Parathyroid adenoma (tissue), 2 donors: ENCODE data around the gene UBE2D2.

Experiments used
- H2AFZ ChIP-seq: fragments of 300-600 bp; sonication (generic); one replicate; pipeline ENCODE4 v1.7.0; 2017; ENCODE audit warnings: antibody characterized with exemption, mild to moderate bottlenecking
- H3K27ac ChIP-seq: fragments of 300-600 bp; sonication (generic); one replicate; pipeline ENCODE4 v1.7.0; 2017
- H3K27me3 ChIP-seq: fragments of 300-600 bp; sonication (generic); one replicate; pipeline ENCODE4 v1.7.0; 2017; ENCODE audit warnings: low read length; ENCODE audit not compliant: control insufficient read depth, insufficient read depth
- H3K36me3 ChIP-seq: fragments of 300-600 bp; sonication (generic); one replicate; pipeline ENCODE4 v1.7.0; 2017; ENCODE audit warnings: low read length; ENCODE audit not compliant: control insufficient read depth, insufficient read depth
- H3K4me1 ChIP-seq: fragments of 300-600 bp; sonication (generic); one replicate; pipeline ENCODE4 v1.7.0; 2017; ENCODE audit warnings: control low read depth
- H3K4me2 ChIP-seq: fragments of 300-600 bp; sonication (generic); one replicate; pipeline ENCODE4 v1.7.0; 2017; ENCODE audit warnings: low read length
- H3K4me3 ChIP-seq: fragments of 300-600 bp; sonication (generic); one replicate; pipeline ENCODE4 v1.7.0; 2017; ENCODE audit warnings: low read depth, low read length
- H3K79me2 ChIP-seq: fragments of 300-600 bp; sonication (generic); one replicate; pipeline ENCODE4 v1.7.0; 2017; ENCODE audit warnings: control low read depth
- H3K9ac ChIP-seq: fragments of 300-600 bp; sonication (generic); one replicate; pipeline ENCODE4 v1.7.0; 2017; ENCODE audit warnings: mild to moderate bottlenecking
- H3K9me3 ChIP-seq: fragments of 300-600 bp; sonication (generic); one replicate; pipeline ENCODE4 v1.7.0; 2017; ENCODE audit warnings: low read length; ENCODE audit not compliant: control insufficient read depth
- TF ChIP-seq, protein P1 (sequence below): fragments of 300-600 bp; sonication (generic); IDR thresholded peaks from one replicate; pipeline ENCODE4 v1.7.0; 2017; ENCODE audit warnings: antibody characterized with exemption, mild to moderate bottlenecking
- donor health status: primary hyperparathyroidism.

The UBE2D2 gene

GRCh38 chr5:139658928-139659667 lies 98.0 kb downstream of the UBE2D2 start:
- Histone ChIP-seq H2AFZ (peak overlapping the region; percentile 16), H3K27me3 (no peaks in the 10 kb centered on the region), H3K4me1 (peaks cover 86% of the 10 kb centered on the region), H3K4me2 (peak overlapping the region; percentile 66), H3K4me3 (no peak overlapping the region), H3K27ac (peak overlapping the region; percentile 92), H3K36me3 (no peaks in the 10 kb centered on the region), H3K9ac (peak overlapping the region; percentile 23), H3K9me3 (no peaks in the 10 kb centered on the region), H3K79me2 (peaks cover 56% of the 10 kb centered on the region)
- TF ChIP-seq, protein P1, sequence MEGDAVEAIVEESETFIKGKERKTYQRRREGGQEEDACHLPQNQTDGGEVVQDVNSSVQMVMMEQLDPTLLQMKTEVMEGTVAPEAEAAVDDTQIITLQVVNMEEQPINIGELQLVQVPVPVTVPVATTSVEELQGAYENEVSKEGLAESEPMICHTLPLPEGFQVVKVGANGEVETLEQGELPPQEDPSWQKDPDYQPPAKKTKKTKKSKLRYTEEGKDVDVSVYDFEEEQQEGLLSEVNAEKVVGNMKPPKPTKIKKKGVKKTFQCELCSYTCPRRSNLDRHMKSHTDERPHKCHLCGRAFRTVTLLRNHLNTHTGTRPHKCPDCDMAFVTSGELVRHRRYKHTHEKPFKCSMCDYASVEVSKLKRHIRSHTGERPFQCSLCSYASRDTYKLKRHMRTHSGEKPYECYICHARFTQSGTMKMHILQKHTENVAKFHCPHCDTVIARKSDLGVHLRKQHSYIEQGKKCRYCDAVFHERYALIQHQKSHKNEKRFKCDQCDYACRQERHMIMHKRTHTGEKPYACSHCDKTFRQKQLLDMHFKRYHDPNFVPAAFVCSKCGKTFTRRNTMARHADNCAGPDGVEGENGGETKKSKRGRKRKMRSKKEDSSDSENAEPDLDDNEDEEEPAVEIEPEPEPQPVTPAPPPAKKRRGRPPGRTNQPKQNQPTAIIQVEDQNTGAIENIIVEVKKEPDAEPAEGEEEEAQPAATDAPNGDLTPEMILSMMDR: no peak

DNA sequence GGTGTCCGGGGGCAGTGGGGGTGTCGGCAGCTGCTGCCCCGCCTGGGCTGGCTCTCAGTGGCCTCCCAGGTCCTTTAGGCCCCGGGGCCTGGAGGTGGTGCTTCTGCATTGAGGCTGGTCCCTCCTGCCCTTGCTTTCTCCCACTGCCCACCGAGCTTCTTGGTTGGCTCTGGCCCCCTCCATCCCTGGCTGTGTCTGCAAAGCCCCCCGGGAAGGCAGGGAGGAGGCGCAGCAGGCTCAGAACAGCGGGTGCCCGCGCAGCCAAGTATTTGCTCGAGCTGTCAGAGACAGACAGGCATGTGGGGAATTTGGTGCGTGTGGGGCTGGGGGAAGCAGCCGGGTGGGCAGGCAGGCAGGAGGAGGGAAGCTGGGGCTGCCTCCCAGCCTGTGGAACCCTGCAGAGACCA lies 98.6 kb downstream of the UBE2D2 start:
- peak overlapping the region; percentile 92 for H3K27ac ChIP-seq
- H3K4me2 ChIP-seq: peak overlapping the region; percentile 66
- no peaks in the 10 kb centered on the region for H3K36me3 ChIP-seq
- H3K9ac ChIP-seq: peak overlapping the region; percentile 23
- H3K4me3 ChIP-seq: peak overlapping the region; percentile 40
- no peaks in the 10 kb centered on the region for H3K9me3 ChIP-seq
- peaks cover 55% of the 10 kb centered on the region for H3K79me2 ChIP-seq
- peak overlapping the region; percentile 16 for H2AFZ ChIP-seq
- no peaks in the 10 kb centered on the region for H3K27me3 ChIP-seq
- peaks cover 86% of the 10 kb centered on the region for H3K4me1 ChIP-seq
- TF ChIP-seq, protein P1: no peak

DNA sequence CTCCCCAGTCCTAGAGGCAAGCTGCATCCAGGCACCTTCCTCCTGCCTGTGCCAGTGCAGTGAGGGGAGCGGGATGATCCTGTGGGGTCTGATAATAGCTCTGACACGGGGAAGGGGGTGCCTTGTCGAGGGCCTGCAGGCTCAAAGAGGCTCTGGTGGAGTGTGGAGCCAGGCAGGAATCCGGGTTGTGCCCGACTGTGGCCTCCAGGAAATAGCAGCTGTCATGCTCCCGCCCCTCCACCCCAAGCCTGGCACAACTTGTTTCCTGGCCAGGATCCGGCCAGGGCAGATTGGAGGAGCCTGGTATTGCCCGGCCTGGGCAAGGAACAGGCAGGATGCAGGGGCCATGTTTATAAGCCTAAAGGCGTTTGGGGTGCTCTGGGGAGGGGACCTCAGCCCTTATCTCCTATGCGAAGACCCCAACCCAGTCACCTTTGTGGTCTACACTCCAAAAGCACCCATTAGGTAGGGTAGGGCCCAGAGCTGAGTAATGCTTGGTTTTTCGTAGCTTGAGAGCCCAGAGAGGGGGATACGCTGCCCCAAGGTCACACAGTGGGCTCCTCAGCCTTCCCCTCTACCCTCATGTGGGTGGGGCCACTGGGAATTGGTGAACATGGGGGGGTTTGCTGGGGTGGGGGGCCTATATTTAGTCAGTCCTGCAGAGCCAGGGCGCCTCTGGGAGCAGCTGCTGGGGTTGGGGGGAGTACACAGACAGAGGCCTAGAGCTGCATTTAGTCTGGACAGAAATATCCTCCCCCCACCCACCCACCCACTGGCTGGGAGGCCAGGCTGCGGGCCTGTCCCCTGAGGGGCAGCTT lies 99.2 kb downstream of the UBE2D2 start:
- peak overlapping the region; percentile 92 for H3K27ac ChIP-seq
- no peak overlapping the region for H3K9ac ChIP-seq
- H2AFZ ChIP-seq: peak overlapping the region; percentile 16
- peaks cover 87% of the 10 kb centered on the region for H3K4me1 ChIP-seq
- H3K4me2 ChIP-seq: peak overlapping the region; percentile 66
- peaks cover 59% of the 10 kb centered on the region for H3K79me2 ChIP-seq
- peak overlapping the region; percentile 40 for H3K4me3 ChIP-seq
- H3K9me3 ChIP-seq: no peaks in the 10 kb centered on the region
- TF ChIP-seq, protein P1: no peak
- H3K36me3 ChIP-seq: no peaks in the 10 kb centered on the region
- no peaks in the 10 kb centered on the region for H3K27me3 ChIP-seq

DNA sequence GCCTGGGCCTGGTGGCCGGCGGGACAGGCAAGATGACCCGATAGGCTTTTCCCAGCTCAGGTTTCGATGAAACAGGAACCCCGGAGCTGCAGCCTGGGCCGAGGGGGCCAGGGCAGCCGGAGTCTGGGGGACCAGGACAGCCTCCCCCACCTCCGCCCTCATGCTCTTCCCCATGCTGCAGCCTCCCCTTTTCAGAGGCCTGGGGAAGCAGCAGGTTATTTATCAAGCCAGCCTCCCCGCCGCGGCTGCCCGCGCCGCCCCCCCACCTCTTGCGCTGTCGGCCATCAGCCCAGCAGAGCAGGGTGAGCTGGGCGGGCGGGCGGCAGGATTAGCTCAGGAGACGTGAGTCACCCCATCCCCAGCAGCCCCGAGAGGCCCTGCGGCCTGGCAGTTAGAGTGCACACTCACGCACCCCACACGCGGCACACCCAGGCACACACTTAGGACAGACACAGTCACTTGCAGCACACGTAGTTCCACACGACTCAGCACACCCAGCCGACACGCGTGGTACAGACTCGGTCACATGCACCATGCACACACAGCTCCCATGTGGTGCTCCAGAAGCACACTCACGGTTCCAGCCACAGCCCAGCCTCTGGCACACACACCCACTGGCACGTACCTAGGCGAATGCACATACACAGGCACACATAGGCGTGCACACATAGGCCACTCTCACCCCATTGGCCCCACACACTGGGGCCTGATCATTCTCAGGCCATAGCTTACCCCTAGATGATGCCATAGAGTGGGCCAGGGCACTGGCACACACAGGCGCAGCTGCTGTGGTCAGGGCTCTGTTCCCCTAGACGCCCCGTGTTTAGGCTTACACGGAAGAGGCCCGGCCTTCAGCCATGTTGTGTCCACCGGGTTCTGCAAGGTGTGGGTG lies 100.0 kb downstream of the UBE2D2 start:
- Histone ChIP-seq H3K27me3 (no peaks in the 10 kb centered on the region), H3K79me2 (peaks cover 64% of the 10 kb centered on the region), H3K9me3 (no peaks in the 10 kb centered on the region), H3K4me3 (peak overlapping the region; percentile 25), H2AFZ (peak overlapping the region; percentile 68), H3K36me3 (no peaks in the 10 kb centered on the region), H3K9ac (no peak overlapping the region), H3K4me1 (peaks cover 86% of the 10 kb centered on the region), H3K4me2 (peak overlapping the region; percentile 43), H3K27ac (peak overlapping the region; percentile 92)
- TF ChIP-seq, protein P1: no peak
